GM12874 (cell line): ENCODE results near the gene TSPEAR.

Experiments used
- CTCF ChIP-seq: IDR thresholded peaks from 2 replicates; pipeline ENCODE4 v1.5.1; 2011; ENCODE audit warnings: low read depth, mild to moderate bottlenecking, control low read depth, low read length, moderate library complexity; ENCODE audit not compliant: insufficient read depth

TSPEAR gene

GRCh38 chr21:44462086-44462833 lies 249.1 kb downstream of the TSPEAR start:
- no peak for TF ChIP-seq CTCF

DNA sequence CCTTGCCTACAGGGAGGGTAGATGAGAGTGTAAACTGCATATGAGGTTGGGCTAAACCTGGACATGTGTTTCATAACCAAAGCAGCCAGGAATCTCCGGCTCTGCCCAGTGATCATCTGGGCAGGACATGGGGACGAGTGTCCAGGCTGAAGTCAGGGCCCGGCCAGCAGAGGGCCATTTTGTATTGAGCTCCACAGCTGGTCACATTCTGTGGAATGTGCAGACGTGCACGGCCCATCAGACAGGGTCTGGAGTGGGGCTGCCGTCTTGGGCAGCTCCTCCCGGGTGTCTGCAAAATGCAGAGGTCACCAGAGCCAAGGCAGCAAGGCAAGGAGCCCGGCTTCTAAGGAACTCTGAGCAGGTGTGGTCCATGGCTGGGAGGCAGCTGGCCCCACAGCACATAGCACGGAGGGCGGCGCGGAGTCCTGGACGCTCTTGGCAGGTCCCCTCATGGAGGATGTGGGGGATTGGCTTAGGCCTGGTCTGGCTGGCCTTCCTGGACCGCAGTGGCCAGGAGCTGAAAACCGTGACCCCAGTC lies 249.8 kb downstream of the TSPEAR start:
- TF ChIP-seq CTCF = no peak

GRCh38 chr21:44461005-44461404 lies 250.4 kb downstream of the TSPEAR start:
- no peak for TF ChIP-seq CTCF

GRCh38 chr21:44460441-44460755 lies 251.0 kb downstream of the TSPEAR start:
- TF ChIP-seq CTCF = no peak

DNA sequence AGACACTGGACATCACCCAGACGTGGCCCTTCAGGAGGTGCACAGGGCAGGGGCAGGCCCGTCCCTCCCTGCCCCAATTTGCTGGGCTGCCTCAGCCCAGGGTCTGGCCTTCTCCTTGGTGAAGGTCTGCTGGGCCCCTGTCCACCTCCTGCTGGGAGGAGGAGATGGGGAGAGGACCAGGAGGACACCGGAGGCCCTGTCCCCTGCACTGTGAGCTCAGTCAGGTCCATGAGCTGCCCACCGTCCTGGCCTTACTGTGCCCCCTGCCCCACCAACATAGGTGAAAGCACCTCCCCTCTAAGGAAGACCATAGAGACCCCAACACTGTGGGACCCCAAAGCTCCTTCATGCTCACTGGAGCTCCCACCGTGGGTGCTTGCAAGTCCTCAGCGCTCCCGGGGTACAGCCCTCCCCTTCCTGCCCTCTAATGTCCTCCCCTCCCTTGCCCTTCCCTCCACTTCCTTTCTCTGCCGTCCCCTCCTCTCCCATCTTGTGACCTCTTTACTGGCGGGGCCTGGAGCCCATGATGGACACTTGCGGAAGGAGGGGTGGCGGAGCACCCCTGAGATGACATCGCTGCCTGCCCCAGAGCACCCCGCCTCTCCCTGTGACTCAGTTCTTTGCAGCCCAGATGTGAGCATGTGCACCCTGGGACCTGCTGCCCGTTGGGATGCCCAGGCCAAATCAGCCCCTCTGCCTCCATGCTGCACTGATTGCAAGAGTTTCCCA lies 251.5 kb downstream of the TSPEAR start:
- no peak for TF ChIP-seq CTCF

GRCh38 chr21:44458971-44459711 lies 252.2 kb downstream of the TSPEAR start:
- TF ChIP-seq CTCF = no peak
